GM19397 (cell line): ENCODE data around the gene PCK2.

Experiments used
- ATAC-seq: cut with Tn5 transposase; IDR thresholded peaks from one replicate; pipeline ENCODE4 v1.9.1; 2021; ENCODE audit warnings: mild to moderate bottlenecking, moderate library complexity; ENCODE audit not compliant: unreplicated experiment

PCK2 gene

DNA sequence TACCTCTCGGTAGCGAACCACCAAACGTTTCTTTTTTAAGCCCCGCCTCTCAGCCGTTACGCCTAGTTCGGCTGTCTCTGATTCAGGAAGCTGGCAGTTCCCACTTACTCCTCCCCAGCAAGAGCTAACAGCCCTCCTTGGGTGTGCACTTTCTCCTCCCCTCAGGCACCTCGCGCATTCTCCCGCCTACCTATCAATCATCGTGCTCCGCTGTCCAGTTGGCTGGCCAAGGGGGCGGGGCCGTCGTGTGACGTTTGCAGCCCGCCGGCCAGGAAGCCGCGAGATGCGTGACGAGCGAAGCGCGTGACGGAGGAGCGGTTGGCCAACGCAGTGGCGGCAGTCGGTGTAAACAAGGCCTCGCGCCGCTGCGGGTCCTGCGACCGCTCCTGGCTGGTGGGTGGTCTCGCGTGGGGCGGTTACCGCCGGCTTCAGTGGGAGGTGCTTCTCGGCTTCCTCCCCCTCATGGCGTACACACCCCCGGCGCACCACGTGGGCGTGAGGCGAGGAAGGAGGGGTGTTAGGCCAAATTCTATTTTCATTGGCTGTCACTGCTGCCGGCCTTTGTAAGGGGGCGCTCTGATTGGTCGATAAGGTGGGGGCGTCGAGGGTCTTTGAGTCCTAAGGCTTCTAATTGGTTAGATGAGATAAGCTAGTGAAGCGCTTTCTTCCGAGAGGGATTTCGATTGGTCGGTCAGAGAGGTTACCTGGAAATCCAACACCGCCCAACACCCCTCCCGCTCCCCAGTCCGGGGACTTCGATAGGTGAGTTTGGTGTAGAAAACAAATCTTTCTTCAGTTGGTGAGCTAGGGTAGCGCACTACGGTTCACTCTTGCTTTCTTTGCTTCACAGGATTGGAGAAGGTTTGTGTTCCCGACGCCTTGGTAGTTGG lies 20.7 kb downstream of the PCK2 start, which contains the start of the genes DCAF11 and NRL:
Gene DCAF11, plus strand, starts transcription at position 246 of the 890 bp plus-strand sequence. CDS start 818 bp downstream, outside the sequence.
Gene NRL, minus strand, starts transcription at position 418 of the 890 bp plus-strand sequence. CDS start 32,101 bp downstream, outside the sequence.
- ATAC-seq: peak; percentile 80

GRCh38 chr14:24115422-24116127 lies 21.5 kb downstream of the PCK2 start:
- ATAC-seq: no peak

DNA sequence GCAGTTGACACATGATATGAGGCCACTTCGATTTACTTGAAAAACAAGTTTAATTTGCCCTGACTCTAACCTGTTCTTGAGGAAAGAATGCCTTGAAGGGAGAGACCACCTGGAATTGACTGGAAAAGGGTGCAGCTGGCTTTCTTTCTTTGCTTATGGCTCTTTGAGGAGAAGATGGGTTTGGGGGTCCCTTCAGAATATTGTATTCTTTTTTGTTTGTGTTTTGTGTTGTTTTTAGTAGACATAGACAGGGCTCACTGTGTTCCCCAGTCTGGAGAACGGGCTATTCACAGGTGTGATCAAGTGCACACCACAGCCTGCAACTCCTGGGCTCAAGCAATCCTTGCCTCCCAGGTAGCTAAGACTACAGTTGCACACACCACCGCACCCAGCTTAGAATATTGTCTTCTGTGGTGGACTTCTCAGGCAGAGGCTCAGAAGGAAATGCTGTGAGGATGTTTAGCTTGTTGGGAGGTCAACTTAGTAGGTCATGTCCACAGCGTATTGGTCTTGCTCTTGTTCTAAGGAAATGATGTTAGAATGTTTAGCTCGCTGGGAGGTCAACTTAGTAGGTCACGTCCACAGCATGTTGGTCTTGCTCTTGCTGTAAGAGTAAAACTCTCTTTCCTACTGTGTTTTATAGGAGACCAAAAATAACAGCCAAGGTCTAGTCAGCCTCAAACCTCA lies 22.2 kb downstream of the PCK2 start:
- ATAC-seq: no peak

DNA sequence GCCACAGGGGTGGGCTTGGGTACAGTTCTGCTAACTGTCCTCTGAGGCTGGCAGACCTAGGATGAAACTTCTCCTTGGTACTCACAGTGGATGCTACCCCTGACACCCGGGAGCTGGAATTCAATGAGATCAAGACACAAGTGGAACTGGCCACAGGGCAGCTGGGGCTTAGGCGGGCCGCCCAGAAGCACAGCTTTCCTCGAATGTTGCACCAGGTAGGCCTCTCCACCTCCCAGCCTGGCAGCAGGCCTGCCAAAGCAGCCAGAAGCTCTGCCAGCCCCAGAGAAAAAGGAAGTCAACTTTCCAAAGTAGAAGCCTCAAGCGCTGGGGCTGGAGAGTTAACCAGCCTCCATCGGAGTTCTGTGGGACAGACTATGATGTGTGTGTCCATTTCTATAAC lies 23.1 kb downstream of the PCK2 start:
- no peak for ATAC-seq

DNA sequence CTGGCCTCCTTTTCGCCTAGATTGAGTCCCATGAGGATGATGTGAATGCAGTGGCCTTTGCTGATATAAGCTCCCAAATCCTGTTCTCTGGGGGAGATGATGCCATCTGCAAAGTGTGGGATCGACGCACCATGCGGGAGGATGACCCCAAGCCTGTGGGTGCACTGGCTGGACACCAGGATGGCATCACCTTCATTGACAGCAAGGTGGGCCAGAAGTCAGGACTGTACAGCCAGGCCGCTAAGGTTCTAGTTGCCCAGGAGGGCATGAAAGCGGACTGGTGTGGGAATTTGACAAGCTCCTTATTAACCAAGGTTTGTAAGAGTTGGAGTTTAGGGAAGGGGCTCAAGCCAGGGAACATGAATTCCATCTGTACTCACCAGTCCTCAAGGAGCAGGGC lies 25.6 kb downstream of the PCK2 start:
- no peak for ATAC-seq

DNA sequence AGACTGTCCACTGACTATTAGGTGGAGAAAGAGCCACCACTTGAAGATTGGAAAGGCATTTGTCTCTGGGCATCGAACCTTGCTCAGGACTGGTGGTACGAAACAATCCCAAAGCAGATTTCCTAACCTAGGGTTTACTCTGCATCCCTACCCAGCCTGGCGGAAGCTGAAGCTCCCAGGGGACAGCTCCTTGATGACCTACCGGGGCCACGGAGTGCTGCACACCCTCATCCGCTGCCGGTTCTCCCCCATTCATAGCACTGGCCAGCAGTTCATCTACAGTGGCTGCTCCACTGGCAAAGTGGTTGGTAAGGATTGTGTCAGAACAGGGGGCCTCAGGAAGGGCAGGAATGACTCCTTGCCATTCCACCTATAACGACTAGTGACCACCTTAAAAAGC lies 27.1 kb downstream of the PCK2 start:
- ATAC-seq: no peak

DNA sequence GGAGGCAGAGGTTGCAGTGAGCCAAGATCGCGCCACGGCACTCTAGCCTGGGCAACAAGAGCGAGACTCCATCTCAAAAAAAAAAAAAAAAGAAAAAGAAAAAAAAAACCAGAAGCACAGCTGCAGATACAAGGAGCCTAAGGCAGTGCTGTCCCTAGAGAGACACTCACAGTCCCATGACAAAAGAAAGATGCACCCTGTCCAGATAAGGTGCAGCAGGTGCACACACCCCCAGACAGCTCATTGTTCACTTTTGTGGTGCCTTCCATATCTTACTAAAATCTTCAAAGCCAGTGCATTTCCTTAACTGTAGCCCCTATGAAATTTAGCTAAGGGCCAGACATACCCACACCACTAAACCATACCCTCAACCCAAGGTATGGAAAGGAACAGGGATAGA lies 28.3 kb downstream of the PCK2 start:
- ATAC-seq: no peak

DNA sequence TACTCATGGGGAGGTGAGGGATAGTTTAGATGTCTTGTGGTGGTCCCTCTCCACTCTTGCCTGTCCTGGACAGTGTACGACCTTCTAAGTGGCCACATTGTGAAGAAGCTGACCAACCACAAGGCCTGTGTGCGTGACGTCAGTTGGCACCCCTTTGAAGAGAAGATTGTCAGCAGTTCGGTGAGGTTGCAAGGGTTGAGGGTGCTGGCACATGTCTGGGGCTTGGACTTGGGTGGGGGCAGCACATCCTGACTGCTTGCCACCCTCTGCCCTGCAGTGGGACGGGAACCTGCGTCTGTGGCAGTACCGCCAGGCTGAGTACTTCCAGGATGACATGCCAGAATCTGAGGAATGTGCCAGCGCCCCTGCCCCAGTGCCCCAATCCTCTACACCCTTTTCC lies 28.8 kb downstream of the PCK2 start:
- no peak for ATAC-seq

GRCh38 chr14:24123424-24124417 lies 29.6 kb downstream of the PCK2 start:
- peak; percentile 47 for ATAC-seq

- ATAC-seq: no peak
Measured at GRCh38 chr14:24126939-24127338, 32.8 kb downstream of the PCK2 start.

DNA sequence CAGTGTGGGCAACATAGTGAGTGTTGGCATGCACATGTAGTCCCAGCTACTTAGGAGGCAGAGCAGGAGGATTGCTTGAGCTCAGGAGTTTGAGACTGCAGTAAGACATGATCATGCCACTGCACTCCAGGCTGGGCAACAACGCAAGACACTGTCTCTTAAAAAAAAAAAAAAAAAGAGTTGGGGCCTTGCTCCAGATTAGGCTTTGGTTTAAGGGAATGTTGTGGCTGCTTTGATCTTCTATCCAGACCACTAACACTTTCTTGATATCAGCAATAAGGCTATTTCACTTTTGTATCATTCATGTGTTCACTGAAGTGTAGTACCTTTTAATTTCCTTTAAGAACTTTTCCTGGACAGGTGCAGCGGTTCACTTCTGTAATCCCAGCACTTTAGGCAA lies 33.6 kb downstream of the PCK2 start:
- no peak for ATAC-seq

DNA sequence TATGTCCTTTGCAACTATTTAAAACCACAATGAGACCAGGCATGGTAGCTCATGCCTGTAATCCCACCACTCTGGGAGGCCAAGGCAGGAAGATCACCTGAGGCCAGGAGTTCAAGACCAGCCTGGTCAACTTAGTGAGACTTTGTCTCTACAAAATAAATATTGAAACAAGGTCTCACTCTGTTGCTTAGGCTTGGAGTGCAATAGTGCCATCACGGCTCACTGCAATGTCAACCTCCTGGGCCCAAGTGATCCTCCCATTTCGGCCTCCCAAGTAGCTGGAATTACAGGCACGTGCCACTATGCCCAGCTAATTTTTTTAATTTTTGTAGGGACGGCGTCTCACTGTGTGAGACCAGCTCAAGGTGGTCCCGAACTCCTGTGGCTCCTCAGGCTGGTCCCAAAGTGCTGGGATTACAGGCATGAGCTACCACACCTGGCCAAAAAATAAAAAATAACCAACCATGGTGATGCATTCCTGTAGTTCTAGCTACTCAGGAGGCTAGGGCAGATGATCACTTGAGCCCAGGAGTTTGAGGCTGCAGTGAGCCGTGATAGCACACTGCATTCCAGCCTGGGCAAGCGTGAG lies 35.4 kb downstream of the PCK2 start:
- no peak for ATAC-seq

DNA sequence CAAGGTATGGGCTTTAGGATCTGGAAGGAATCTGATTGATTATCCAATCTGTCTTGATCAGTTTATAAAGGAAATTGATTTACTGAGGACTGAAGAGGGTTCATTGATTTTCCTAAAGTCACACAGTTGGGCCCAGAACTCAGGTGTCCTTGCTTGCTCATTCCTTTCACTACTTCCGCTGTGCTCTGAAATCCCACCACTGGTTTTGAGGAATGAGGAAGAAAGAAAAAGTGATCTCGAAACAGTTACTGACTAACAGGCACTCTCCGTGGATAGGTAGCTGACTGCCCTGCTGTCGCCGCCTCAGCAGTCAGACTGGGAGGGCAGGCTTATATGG lies 36.2 kb downstream of the PCK2 start, which contains the start of gene FITM1:
Gene FITM1, plus strand, starts transcription at position 280 of the 337 bp plus-strand sequence. CDS start 905 bp downstream, outside the sequence.
- ATAC-seq: no peak

DNA sequence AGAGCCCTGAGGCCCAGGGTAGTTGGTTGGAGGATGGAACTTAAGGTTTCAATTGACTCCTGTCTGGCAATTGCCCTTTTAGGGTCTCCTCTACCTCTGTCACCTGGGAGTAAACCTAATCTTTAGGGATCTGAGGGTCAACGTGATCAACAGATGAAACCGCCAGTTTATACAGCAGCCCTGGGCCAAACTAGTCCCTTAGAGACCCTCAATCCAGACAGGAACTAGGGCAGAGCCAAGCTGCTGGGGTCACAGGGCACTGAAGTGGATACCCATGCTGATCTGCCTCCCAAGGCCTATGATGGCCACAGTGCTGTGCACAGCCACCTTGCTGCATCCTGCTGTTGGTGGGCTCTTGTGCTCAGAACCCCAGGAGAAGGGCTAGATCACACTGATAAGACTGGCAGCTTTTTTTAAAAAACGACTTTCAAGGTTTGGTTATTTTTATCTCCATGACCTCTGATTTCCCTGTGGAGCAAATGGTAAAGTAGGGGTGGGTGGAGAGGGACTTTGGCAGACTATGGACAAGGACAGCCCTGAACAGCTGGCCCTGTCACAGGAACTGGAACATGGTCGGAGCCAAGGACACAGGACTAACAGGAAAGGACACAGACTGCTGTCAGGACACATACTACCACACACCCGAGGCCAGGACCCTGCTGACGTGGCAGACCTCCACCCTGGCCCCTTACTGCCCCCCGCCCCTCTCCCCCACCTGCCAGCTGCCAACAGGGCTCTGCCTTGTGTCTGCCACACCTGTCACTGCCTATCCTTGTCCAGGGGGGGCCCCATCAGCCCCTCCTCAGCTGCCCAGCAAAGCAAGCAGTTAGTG lies 36.8 kb downstream of the PCK2 start:
- ATAC-seq: no peak

GRCh38 chr14:24131549-24131966 lies 37.4 kb downstream of the PCK2 start:
- ATAC-seq: no peak

- ATAC-seq: no peak
Measured at GRCh38 chr14:24132061-24132685, 38.1 kb downstream of the PCK2 start.

DNA sequence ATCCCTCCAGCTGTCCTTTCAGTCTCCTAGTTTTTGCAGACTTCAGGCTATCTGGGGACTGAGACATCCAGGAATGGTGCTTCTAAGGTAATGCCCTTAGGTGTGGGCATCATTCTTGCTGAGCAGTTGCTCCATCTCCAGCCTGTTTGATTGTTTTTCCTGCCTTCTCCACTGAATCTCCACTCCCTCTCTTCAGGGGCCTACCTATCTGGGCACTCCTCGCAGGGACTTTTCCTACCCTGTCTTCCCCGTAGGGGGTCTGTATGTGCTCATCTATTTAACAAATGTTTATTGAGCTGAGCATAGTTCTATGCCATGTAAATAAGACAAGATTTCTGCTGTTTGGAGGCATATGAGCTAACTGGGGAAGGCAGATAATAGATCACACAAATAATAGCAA lies 38.9 kb downstream of the PCK2 start:
- ATAC-seq: no peak

GRCh38 chr14:24133735-24134134 lies 39.6 kb downstream of the PCK2 start:
- no peak for ATAC-seq

DNA sequence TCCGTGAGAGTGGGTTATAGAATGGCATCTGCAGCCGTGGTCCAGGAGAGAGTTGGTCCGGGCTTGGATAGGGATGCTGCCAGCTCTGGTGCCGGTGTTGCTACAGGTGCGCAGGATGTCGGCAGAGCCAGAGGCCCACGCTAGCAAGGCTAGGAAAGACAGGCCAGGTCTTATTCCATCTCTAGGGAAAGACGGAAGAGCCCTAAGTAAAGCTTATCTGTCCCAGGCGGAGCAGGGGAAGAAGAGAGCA lies 41.4 kb downstream of the PCK2 start:
- no peak for ATAC-seq
